MG63 (cell line): ENCODE data around the gene YARS1. TPM values are rescaled to one million over a fixed set of nuclear protein-coding genes. Genes with fewer than 3 reads are reported as not detected.
A peak's percentile ranks its signal among the peaks of the same experiment; 100 is the strongest.

ENCODE experiments used
- DNase-seq: peaks from one replicate; pipeline ENCODE4 v3.0.0-alpha.2; 2020
- H3K27me3 ChIP-seq: fragments of 250-450 bp; sonication (Bioruptor Pico); 2 replicates; pipeline ENCODE4 v1.5.1; 2020; ENCODE audit warnings: mild to moderate bottlenecking, moderate library complexity
- H3K36me3 ChIP-seq: fragments of 250-450 bp; sonication (Bioruptor Pico); 2 replicates; pipeline ENCODE4 v1.5.1; 2020; ENCODE audit warnings: mild to moderate bottlenecking, moderate library complexity
- H3K4me3 ChIP-seq: fragments of 250-450 bp; sonication (Bioruptor Pico); 2 replicates; pipeline ENCODE4 v1.5.1; 2020; ENCODE audit warnings: mild to moderate bottlenecking, moderate library complexity
- H3K9me3 ChIP-seq: fragments of 250-450 bp; sonication (Bioruptor Pico); 2 replicates; pipeline ENCODE4 v1.5.1; 2020; ENCODE audit warnings: mild to moderate bottlenecking, moderate library complexity
- total RNA-seq: library from RNA; depleted of rRNA; stranded (reverse); fragments of >200 nt; shearing (Covaris generic); gene quantifications from 2 replicates; pipeline ENCODE4 v1.2.3, GENCODE V29; 2014; ENCODE audit warnings: low replicate concordance; rRNA removed

Gene YARS1
- 95.0 and 160 TPM in 2 replicates for total RNA-seq

DNA sequence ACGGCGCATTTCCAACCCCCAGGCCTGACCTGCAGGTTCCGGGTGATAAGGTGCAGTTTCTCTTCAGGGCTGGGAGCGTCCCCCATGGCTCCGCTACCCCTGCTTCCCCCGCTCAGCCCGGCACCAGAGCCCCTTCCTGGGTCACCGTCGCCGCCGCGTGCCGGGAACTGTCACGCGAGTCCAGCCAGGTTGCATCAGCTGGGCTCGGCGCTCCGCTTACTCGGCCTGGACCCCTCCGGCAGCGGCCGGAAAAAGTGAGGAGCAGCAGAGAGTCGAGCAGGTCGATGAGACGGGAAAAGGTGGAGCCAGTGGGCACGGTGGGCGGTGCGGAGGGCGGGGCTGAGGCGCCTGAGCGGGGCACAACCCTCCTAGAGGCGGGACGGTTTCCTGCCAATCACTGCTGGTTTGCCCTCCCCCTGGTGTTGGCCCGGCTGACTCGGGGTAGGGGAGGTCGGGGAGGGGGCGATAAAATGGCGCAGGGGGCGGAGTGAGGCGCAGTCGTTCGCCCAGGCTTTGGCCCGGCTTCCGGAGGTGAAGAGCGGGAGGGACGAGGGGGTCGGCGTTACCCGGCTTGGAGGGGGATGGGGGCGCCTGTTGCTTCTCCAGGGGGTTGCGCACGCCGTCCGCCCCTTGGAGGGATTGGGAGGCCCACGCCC is at the start of gene YARS1, which contains the start of gene S100PBP:
Gene YARS1, minus strand, starts transcription at position 200 of the 656 bp plus-strand sequence. Its CDS starts 114 bp downstream, at position 86.
Gene S100PBP, plus strand, starts transcription at position 495 of the 656 bp plus-strand sequence. CDS start 8,447 bp downstream, outside the sequence.
- peak; percentile 99 for DNase-seq
- no peaks in the 10 kb centered on the region for H3K9me3 ChIP-seq
- peaks cover 39% of the 10 kb centered on the region for H3K36me3 ChIP-seq
- H3K4me3 ChIP-seq: peak within 1 kb of the TSS; percentile 89
- no peaks in the 10 kb centered on the region for H3K27me3 ChIP-seq

DNA sequence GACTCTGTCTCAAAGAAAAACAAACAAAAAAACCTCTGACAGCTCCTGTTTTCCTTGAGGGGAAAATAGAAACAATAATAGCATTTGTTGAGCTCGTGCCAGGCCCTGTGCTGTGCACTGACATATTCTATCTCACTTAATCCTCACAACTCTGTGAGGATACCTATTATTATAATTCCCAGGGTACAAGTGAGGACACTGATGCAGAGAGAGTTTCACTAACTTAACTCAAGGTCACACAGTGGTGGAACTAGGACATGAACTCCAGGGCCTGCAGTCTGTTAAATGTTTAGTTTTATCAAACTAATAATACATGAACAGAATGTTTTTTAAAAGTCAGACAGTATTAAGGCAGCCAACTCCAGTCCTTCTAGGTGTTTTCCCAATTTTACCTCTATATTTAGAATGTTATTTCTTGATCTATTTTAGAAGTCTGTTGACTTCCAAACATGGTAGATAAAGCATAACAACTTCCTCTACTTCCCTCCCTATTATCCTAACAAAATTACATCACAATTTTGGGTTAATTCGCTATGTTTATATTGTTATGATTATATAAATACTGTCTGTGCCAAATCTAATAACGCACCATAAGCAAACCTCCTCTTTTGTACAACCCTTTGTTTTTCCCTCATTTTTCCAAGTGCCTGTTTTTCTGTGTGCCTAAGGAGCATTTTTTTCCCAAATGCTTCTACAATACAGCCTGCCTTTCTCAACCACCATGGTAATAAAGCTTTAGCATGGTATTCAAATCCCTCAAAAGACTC is 48.7 kb upstream of the YARS1 start:
- Histone ChIP-seq H3K36me3 (peaks cover 22% of the 10 kb centered on the region), H3K27me3 (no peaks in the 10 kb centered on the region), H3K9me3 (no peaks in the 10 kb centered on the region), H3K4me3 (no peak overlapping the region)
- DNase-seq: no peak

DNA sequence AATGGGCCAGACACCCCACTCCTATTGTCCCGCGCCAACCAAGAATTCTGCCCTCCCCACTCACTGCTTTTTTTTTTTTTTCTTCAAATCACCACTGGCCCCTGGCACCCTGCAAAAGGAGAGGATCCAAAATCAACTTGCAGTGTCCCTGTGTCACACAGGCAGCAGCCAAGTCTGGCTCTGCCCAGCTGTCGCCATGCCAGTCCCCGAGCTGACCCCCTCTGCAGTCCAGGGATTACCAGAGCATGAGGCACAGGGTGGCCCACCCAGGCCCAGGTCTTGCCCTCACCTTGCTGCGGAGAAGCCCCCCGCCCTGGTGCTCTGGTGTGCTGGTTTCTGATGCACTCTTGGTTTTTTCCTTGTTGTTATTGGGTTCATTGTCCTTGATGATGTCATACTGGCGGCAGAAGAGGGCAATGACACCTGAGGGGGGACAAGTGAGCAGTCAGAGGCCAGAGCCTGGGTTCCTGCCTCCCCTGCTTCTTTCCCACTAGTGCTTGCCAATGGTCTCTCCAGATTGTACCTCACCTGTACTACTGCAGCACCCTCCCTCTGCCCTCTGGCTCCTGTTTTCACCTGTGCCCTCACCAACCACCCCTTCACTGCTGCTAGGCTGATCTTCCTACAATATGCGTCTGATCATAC is 47.3 kb upstream of the YARS1 start:
- Histone ChIP-seq H3K36me3 (peaks cover 28% of the 10 kb centered on the region), H3K27me3 (no peaks in the 10 kb centered on the region), H3K9me3 (no peaks in the 10 kb centered on the region), H3K4me3 (no peak overlapping the region)
- DNase-seq: no peak

DNA sequence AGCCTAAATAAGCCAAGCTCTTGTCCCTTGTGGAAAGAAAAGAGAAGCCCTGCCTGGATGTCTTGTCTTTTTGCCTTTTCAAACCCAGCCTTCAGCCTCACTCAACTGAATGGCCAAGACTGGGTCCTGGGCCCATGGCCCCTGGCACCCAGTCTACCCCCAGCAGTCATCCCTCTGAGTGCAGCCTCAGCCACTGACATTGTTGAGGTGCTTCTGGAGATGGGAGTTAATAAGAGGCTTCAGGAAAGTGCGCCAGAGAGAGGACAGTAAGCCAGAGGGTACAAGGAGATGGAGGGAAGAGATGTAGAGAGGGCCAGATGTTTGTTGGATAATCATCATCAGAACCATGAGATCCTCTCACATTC is 46.7 kb upstream of the YARS1 start:
- no peaks in the 10 kb centered on the region for H3K9me3 ChIP-seq
- no peak overlapping the region for H3K4me3 ChIP-seq
- DNase-seq: no peak
- H3K36me3 ChIP-seq: peaks cover 28% of the 10 kb centered on the region
- no peaks in the 10 kb centered on the region for H3K27me3 ChIP-seq

DNA sequence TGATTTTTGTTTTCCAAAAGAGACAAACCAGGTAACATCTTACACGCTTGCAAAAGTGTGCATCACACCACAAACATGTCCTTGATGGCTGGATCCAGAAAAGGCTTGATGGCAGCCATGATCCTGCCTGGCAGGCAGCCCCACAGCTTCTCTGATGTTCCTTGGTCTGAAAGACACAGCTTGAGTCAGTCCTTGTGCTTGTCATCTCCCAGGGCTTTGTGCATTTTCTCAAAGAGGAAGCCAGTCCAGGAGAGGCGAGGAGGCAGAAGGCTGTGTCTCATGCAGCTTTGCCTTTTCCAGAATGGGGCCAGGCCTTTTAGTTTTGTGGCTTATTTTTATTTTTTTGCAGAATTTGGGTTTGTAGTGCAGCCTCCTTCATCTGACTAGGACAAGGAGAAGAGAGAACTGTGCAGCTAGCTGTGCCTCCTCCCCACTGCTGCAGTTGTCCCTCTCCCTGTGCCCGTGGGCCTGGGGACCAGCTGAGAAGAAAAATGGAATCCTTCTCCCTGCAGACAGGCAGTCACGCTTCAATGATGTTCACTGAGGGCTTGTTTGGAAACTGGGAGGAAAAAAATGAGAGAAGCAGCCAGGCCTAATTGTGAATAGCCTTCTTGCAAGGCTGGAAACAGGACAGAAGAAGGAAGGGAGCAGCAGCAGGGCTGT is 46.2 kb upstream of the YARS1 start:
- peaks cover 30% of the 10 kb centered on the region for H3K36me3 ChIP-seq
- no peak overlapping the region for H3K4me3 ChIP-seq
- no peaks in the 10 kb centered on the region for H3K9me3 ChIP-seq
- no peaks in the 10 kb centered on the region for H3K27me3 ChIP-seq
- no peak for DNase-seq

DNA sequence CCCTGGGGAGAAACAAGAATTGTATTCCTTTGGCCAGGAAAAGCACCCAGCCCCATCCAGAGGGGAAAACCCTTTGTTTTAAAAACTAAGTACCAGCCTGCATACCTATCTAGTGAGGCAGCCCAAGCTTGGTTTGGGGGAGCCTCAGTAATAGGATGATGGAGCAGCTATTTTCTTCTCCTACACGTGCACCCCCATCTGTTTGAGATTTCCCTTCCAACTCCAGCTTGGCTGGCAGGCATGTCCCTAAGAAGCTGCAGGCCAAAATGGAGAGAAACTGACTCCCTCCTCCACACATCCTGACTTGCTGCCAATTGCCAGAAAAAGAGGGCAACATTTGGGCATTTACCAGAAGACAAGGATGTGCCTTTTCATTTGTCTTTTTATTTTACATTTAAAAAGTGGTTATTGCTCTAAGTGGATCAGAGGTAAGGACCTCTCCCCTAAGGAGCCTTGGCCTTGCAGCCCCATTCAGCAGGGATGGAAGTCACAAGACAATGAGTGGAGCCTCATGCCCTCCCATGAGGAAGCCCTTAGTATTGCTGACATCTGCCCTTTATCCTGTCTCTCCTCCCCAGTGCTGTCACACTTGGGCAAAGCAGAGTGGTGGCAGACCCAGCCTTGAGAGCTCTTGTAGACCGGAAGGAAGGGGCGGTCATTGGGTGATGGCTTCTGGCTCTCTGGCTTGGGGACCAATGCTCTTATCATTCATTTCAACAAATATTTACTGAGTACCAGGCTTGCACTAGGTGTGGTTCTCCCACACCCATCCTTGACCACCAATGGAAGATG is 44.9 kb upstream of the YARS1 start:
- Histone ChIP-seq H3K27me3 (no peaks in the 10 kb centered on the region), H3K4me3 (no peak overlapping the region), H3K9me3 (no peaks in the 10 kb centered on the region), H3K36me3 (peaks cover 34% of the 10 kb centered on the region)
- DNase-seq: peak; percentile 23

DNA sequence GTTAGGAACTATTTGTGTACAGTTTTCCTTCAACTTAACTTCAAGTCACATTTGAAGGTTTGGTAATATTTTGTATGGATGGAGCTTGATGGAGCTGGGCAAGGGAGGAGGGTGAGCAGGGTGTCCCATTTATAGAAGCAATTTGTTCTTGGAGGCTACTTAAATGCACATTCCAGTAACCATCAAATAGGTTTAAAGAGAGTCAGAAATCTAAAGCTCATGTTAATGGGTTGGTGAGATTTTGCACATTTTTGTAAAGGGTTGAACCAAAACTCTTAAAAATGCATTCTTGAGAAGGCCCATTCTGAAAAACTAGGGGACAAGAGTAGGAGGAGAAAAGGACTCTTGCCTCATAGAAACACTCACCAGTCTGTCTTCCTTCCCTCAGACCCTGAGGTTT is 43.4 kb upstream of the YARS1 start:
- Histone ChIP-seq H3K4me3 (no peak overlapping the region), H3K27me3 (no peaks in the 10 kb centered on the region), H3K36me3 (peaks cover 47% of the 10 kb centered on the region), H3K9me3 (no peaks in the 10 kb centered on the region)
- no peak for DNase-seq

DNA sequence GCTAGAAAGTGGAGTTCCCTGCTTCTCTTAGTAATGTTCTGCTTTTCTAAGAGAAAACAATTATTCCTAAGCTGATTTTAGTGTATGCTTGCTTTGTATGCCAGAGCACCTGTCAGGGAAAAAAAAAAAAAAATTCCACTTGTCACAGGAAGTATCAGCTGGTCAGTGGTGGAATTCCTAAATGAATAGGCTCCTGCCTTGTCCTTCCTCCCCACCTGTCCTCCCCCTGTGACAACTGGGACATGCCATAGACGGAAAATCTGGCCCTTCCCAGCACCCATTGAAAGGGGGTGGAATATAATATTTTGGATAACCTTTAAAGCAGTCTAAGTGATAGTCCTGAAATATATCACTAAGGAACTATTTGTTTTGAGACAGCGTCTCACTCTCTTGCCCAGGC is 42.8 kb upstream of the YARS1 start:
- no peak overlapping the region for H3K4me3 ChIP-seq
- no peaks in the 10 kb centered on the region for H3K27me3 ChIP-seq
- H3K36me3 ChIP-seq: peaks cover 54% of the 10 kb centered on the region
- DNase-seq: no peak
- no peaks in the 10 kb centered on the region for H3K9me3 ChIP-seq

DNA sequence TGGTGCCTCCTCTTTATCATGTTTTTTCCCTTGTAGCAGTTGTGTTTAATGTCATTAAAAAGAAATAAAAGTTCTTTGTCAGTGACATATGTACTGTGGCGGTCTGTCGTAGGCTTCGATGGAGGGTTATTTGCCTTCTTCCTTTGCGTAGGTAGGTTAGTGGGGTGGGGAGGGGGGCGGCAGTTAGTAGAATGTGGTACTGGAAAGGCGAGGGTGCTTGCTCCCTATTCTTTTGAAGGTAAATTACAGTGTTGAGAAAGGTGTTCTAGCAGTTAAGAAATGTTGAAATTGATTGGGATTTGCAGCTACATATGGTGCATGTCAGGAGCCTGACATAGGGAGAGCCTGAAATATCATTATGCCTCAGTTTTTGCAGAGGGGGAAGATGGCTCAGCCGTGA is 41.6 kb upstream of the YARS1 start:
- no peak for DNase-seq
- peaks cover 65% of the 10 kb centered on the region for H3K36me3 ChIP-seq
- H3K4me3 ChIP-seq: no peak overlapping the region

DNA sequence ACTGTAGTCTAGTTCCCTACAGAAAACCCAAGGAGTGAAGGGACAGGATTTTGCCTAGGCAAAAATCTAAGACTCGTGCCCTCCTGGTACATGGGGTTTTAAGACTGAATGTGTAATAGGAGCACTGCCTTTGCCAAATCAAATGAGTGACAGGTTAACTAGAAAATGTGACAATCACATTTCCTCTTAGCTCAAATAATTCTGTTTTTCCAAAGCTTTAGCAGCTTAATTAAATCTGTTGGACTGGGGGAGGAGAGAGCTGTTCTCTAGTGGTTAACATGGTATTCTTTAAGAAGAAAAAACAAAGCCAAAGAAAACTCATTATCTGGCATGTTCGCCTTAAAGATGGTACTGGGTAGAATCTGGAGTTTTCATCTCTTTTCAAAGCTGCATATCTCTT is 41.0 kb upstream of the YARS1 start:
- no peak overlapping the region for H3K4me3 ChIP-seq
- no peaks in the 10 kb centered on the region for H3K27me3 ChIP-seq
- no peaks in the 10 kb centered on the region for H3K9me3 ChIP-seq
- H3K36me3 ChIP-seq: peaks cover 69% of the 10 kb centered on the region
- no peak for DNase-seq

More for the DNA sequence above, 41.6 kb upstream of the YARS1 start:
- no peaks in the 10 kb centered on the region for H3K9me3 ChIP-seq
- no peaks in the 10 kb centered on the region for H3K27me3 ChIP-seq

DNA sequence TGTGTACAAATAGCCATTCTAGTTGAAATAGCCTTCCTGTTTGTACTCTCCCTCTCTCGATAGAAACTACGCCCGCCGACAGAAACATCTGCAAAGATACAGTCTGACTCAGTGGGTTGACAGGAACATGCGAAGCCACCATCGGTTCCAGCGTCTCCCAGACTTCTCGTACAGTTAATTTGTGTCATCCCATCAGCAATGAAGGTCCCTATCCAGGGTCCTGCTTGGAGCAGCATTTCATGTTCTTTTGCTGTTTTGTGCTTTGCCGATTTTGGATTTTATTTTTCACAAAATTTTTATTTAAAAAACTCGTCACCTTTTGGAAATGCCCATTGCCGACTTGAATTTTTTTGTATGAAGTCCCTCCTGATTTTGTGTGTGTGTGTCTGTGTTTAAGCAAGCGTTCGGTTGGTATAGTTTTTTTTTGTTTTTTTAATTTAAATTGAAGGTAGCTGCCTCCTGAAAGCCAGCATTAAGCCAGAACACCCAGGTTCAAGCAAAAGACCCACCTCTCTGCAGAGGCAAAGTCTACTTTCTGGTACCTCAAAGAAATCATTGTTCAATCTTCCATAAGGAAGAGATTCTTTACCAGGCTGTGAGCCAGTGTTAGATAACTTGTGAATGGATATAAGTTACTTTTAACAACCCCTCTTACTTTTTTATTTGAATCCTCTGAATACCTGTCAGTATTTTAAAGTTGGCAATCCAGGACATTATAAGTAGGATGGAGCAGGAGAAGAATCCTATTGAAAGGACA is 38.9 kb upstream of the YARS1 start:
- Histone ChIP-seq H3K36me3 (peaks cover 59% of the 10 kb centered on the region), H3K27me3 (no peaks in the 10 kb centered on the region), H3K9me3 (no peaks in the 10 kb centered on the region), H3K4me3 (no peak overlapping the region)
- DNase-seq: no peak

DNA sequence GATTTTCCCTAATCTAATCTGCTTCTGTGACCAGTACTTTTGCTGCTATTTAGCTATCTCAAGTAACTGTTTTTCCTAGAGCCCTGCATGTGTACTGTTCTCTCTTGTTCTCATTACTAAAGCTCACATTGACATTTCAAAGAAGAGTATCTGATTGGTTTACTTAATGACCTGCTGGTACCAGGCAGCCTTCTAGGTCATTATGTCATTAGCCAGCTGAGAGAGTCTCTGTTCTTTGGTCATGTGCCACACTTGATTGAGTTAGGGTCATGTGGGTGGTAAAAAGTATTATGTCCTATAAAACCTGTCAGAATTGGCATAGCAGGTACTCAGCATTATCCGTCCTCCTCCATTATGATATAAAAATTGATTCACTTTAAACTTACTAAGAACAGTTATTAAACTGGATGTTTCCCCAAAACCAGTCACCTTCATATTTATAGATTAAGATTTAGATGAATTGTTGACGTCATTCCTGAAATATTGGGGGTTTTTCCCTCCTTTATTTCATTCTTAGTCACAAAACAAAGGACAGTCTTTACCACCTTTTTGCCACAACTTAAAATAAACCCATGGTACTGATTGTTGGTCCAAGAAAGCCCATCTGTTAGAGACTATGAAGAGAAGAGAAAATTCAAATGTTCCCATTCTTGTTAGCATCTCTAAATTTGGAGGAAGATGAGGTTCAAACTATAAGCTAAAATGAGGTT is 31.4 kb upstream of the YARS1 start:
- H3K27me3 ChIP-seq: no peaks in the 10 kb centered on the region
- peaks cover 58% of the 10 kb centered on the region for H3K36me3 ChIP-seq

DNA sequence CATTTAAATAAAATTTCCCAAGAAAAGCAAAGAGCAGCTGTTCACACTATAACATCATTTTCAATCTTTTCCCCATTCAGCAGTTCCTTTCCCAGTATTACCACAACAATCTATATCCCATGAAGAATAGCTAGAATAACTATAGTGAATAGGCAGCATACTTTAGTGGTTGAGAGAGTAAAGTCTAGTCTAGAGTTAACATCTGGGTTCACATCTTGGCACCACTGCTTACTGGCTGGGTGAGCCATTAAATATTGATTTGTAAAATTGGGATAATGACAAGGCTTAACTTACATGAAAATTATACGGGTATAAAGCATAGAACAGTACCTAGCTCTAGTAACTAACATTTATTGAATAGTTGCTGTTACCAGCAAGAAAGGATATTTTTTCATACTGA is 14.7 kb upstream of the YARS1 start:
- Histone ChIP-seq H3K36me3 (peaks cover 62% of the 10 kb centered on the region), H3K4me3 (no peak overlapping the region), H3K27me3 (no peaks in the 10 kb centered on the region), H3K9me3 (no peaks in the 10 kb centered on the region)
- DNase-seq: no peak

More for the DNA sequence above, 31.4 kb upstream of the YARS1 start:
- no peak overlapping the region for H3K4me3 ChIP-seq
- no peak for DNase-seq
- H3K9me3 ChIP-seq: no peaks in the 10 kb centered on the region

DNA sequence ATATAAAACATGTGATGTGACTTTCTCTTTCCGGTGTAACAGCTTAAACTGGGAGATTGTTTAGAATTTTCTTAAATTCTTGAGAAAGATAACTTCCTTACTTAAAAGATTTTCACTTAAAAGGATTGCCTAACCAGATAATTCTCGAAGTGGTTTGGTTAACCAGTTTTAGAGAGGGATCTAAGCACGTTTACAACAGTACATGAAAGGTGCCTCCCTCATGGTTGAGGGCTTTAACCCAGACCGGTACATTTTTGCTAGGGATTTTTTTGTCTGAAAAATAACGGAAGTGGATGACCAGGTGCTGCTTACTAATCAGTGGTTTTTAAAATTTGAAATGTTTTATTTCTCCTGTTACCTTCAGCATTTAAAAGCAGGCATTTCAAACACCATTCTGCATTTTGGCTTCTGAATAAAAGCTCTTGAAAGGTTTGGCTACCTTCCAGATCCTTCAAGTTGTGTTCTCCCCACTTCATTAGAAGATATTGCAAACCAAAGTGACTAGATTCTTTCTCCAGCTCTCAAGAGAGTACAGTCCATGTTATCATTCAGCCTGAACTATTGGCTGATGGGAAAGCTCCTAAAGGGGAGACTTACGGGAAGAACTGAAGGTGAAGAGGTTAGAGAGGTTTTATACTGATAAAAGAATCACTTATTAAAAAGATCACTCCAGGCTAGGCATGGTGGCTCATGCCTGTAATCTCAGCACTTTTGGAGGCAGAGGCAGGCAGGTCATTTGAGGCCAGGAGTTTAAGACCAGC is 13.1 kb upstream of the YARS1 start:
- Histone ChIP-seq H3K9me3 (no peaks in the 10 kb centered on the region), H3K4me3 (no peak overlapping the region), H3K27me3 (no peaks in the 10 kb centered on the region), H3K36me3 (peaks cover 75% of the 10 kb centered on the region)
- DNase-seq: no peak
